Measurements from ENCODE around the gene SPATA7.

Gene SPATA7

DNA sequence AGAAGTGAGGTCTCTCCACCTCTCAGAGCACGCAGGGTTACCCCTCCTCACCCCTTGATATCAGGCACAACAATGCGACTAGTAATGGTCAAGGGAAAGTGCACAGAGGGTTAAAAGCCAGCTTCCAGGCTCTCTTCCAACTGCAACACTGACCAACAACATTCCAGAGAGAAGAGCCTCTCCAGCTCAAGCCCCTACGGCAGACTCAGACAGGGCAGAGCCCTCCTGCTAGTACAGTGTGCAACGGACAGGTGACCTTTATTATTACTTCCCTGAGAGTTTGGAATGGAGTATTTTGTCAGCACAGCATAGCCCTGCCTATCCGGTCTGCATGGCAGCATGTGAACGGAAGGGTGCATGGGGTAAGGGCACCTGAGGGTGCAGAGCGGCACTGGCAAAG lies 96.3 kb downstream of the SPATA7 start:
- DNase-seq (ENCODE audit: low read depth in 2 of 2): no peak

DNA sequence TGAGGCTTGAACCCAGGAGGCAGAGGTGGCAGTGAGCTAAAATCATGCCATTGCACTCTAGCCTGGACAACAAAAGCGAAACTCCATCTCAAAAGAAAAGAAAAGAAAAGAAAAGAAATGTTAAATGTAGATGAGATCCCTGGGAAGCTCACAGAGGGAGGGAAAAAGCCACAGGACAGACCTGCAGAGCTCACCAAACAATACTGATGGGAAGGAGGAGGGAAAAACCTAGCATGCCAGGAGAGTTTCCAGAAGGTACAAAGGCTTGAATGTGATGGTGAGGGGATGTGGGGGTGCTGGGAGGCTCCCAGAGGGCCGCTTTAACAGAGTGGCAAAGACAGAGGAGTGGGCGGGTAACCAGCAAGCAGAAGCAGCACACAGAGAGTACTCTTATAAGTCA lies 97.1 kb downstream of the SPATA7 start:
- DNase-seq (ENCODE audit: low read depth in 2 of 2): no peak
